Neuronal stem cell (in vitro differentiated cells): ENCODE results near the gene DACT2.

Experiments used
- DNase-seq: peaks from one replicate; pipeline ENCODE4 v3.0.0-alpha.2; 2013; ENCODE audit warnings: low spot score
- H2AFZ ChIP-seq: one replicate; pipeline ENCODE4 v1.6.1; 2013; ENCODE audit warnings: mild to moderate bottlenecking, low read length, inconsistent platforms
- H2AK5ac ChIP-seq: 2 replicates; pipeline ENCODE4 v1.6.1; 2013; ENCODE audit warnings: low read depth, mild to moderate bottlenecking, inconsistent platforms, low read length, moderate library complexity, mixed read lengths
- H2BK120ac ChIP-seq: 2 replicates; pipeline ENCODE4 v1.6.1; 2013; ENCODE audit warnings: low read depth, mild to moderate bottlenecking, inconsistent platforms, low read length, moderate library complexity, mixed read lengths
- H2BK12ac ChIP-seq: one replicate; pipeline ENCODE4 v1.6.1; 2013; ENCODE audit warnings: low read length, inconsistent platforms
- H2BK15ac ChIP-seq: 2 replicates; pipeline ENCODE4 v1.6.1; 2013; ENCODE audit warnings: mild to moderate bottlenecking, low read length, inconsistent platforms, mixed read lengths
- H2BK5ac ChIP-seq: one replicate; pipeline ENCODE4 v1.6.1; 2013; ENCODE audit warnings: inconsistent platforms, mild to moderate bottlenecking, low read length, moderate library complexity
- H3K14ac ChIP-seq: one replicate; pipeline ENCODE4 v1.6.1; 2013; ENCODE audit warnings: low read length, inconsistent platforms
- H3K18ac ChIP-seq: 2 replicates; pipeline ENCODE4 v1.6.1; 2013; ENCODE audit warnings: low read length, inconsistent platforms
- H3K23ac ChIP-seq: 2 replicates; pipeline ENCODE4 v1.6.1; 2013; ENCODE audit warnings: low read depth, mild to moderate bottlenecking, mixed read lengths, low read length, inconsistent platforms; ENCODE audit not compliant: poor library complexity
- H3K27ac ChIP-seq: replicated peaks from 3 replicates; pipeline ENCODE4 v1.5.1; 2013; ENCODE audit warnings: low read length, inconsistent platforms
- H3K27me3 ChIP-seq, 3 experiments: 2 replicates each; pipeline ENCODE4 v1.6.1; 2013; ENCODE audit warnings: low read length in 3 of 3, mild to moderate bottlenecking in 2 of 3, inconsistent platforms in 1 of 3, low read depth in 1 of 3, mixed read lengths in 1 of 3, moderate library complexity in 1 of 3; ENCODE audit not compliant: control insufficient read depth in 3 of 3, insufficient read depth in 3 of 3
- H3K36me3 ChIP-seq, 2 donors: replicated peaks in 1 of 2; 2 replicates each; pipeline ENCODE4 v1.6.1; 2013; ENCODE audit warnings: low read length in 2 of 2; ENCODE audit not compliant: control insufficient read depth in 2 of 2, insufficient read depth in 2 of 2
- H3K4ac ChIP-seq: 2 replicates; pipeline ENCODE4 v1.6.1; 2013; ENCODE audit warnings: inconsistent platforms, mild to moderate bottlenecking, low read length, moderate library complexity
- H3K4me1 ChIP-seq, 2 donors: 1 replicate in 1 of 2; 2 replicates in 1 of 2; pipeline ENCODE4 v1.6.1; 2013; ENCODE audit warnings: low read length in 2 of 2, low read depth in 1 of 2; ENCODE audit not compliant: control insufficient read depth in 2 of 2, insufficient read depth in 1 of 2
- H3K4me2 ChIP-seq: one replicate; pipeline ENCODE4 v1.6.1; 2013; ENCODE audit warnings: mild to moderate bottlenecking, low read length, inconsistent platforms; ENCODE audit not compliant: insufficient read depth, poor library complexity, severe bottlenecking
- H3K4me3 ChIP-seq, 2 donors: 2 replicates each; pipeline ENCODE4 v1.5.1; 2013; ENCODE audit warnings: low read length in 2 of 2, mild to moderate bottlenecking in 2 of 2, inconsistent platforms in 1 of 2, moderate library complexity in 1 of 2
- H3K79me1 ChIP-seq: one replicate; pipeline ENCODE4 v1.6.1; 2013; ENCODE audit warnings: low read depth, mild to moderate bottlenecking, inconsistent platforms, low read length, moderate library complexity
- H3K9ac ChIP-seq: one replicate; pipeline ENCODE4 v1.6.1; 2013; ENCODE audit warnings: mild to moderate bottlenecking, low read depth, low read length, inconsistent platforms; ENCODE audit not compliant: poor library complexity
- H3K9me3 ChIP-seq, 2 donors: replicated peaks in 1 of 2; 2 replicates each; pipeline versions ENCODE3 to v1.6.1; 2013; ENCODE audit warnings: low read length in 2 of 2, mild to moderate bottlenecking in 2 of 2, inconsistent platforms in 1 of 2, low read depth in 1 of 2, mixed read lengths in 1 of 2, moderate library complexity in 1 of 2; ENCODE audit not compliant: control insufficient read depth in 2 of 2, insufficient read depth in 1 of 2
- H4K8ac ChIP-seq: one replicate; pipeline ENCODE4 v1.6.1; 2013; ENCODE audit warnings: low read depth, mild to moderate bottlenecking, inconsistent platforms, low read length, moderate library complexity
- H4K91ac ChIP-seq: one replicate; pipeline ENCODE4 v1.6.1; 2013; ENCODE audit warnings: low read length, low read depth, mild to moderate bottlenecking, inconsistent platforms; ENCODE audit not compliant: poor library complexity
- WGBS, 2 donors: extraction: QIAGEN DNeasy Blood & Tissue Kit; methylation state at CpG; one replicate each; pipeline ENCODE4 v1.1.7; 2013; ENCODE audit warnings: missing lambda C conversion rate in 2 of 2, mixed read lengths in 1 of 2; ENCODE audit not compliant: insufficient read length in 2 of 2, insufficient replicate concordance in 1 of 2; ENCODE audit errors: extremely low coverage in 2 of 2; 5-methylcytosine and 5-hydroxymethylcytosine counted together

DACT2 gene

DNA sequence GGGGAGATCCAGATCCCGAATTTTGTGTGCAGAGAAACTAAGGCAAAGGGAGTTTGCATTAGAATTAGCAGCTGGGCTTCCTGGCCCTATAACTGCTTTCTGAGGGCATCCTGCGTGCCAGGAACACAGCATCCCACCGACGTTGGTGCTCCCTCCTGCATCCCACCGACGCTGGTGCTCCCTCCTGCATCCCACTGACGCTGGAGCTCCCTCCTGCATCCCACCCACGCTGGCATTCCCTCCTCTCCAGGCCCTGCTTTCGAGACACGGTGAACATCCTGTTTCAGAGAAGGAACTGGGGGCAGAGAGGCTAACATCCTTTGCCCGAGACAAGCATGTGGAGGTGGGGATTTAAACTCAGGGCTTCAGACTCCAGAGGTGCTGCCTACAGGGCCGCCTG, 44.4 kb downstream of the DACT2 start:
- Histone ChIP-seq H2BK5ac (no peak overlapping the region), H3K27me3 (no peaks in the 10 kb centered on the region), H3K14ac (no peak overlapping the region), H2BK12ac (no peak overlapping the region), H3K79me1 (no peaks in the 10 kb centered on the region), H3K18ac (no peak overlapping the region), H3K23ac (no peak overlapping the region), H4K91ac (no peak overlapping the region), H3K36me3 (no peaks in the 10 kb centered on the region), H3K27ac (no peak overlapping the region), H4K8ac (no peak overlapping the region), H2BK120ac (no peak overlapping the region), H3K9ac (no peak overlapping the region), H3K4me2 (no peak overlapping the region), H2AFZ (peak overlapping the region; percentile 41), H3K4me3 (no peak overlapping the region), H3K4me1 (peaks cover 13 to 14% of the 10 kb centered on the region in 2 donors), H3K4ac (no peak overlapping the region), H2BK15ac (no peak overlapping the region), H2AK5ac (no peak overlapping the region), H3K9me3 (no peaks in the 10 kb centered on the region)
- no CpG with 5 or more reads among the region's 12 CpGs for WGBS, 2 donors
- no peak for DNase-seq

DNA sequence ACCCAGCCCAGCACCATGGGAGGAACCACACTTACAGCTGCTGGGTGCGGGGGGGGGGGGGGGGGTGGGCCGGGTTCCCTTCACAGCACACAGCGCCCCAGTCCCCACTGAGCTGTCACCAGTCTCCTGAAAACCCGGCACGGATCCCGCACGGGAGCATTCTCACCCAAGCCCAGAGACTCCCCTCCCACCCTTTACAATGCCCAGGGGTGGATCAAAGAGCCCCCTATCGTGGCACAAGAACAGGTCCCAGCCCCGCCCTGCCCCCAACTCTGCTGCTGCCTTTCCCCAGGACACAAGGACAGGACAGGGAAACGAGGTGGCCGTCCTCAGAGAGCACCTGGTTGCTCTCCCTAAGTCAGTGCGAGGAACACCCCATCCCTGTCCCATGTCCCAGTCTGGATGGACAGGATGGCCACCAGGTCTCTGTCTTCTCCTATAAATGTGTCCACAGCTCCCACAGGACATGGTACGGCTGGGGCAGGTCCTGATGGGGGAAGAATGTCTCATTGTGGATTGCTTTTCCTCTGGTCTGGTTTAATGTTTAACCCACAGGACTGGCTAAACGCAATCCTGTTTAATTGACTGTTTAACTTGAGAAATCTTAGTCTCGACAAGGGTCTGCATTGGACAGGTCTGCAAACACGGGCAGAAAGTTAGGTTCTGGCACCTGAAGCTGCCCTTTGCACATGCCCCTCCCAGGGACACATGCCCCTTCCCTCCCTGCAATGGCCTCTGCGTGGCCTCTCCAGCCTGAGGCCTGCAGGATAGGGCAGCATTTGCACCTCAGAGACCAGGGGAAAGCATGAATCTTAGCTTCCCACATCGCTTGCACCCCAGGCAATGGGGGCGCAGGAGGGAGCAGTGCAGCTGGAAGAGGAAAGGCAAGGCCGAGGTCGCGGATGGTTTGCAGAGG, 45.3 kb downstream of the DACT2 start:
- Histone ChIP-seq H3K9me3 (no peaks in the 10 kb centered on the region), H3K4me2 (no peak overlapping the region), H3K9ac (no peak overlapping the region), H3K23ac (peak overlapping the region; percentile 70), H2AK5ac (no peak overlapping the region), H3K4me3 (no peak overlapping the region), H3K18ac (peak overlapping the region; percentile 24), H3K4me1 (peaks cover 13 to 14% of the 10 kb centered on the region in 2 donors), H3K14ac (no peak overlapping the region), H2BK12ac (peak overlapping the region; percentile 64), H3K36me3 (no peaks in the 10 kb centered on the region), H3K27me3 (peaks cover 0 to 2% (median 0%) of the 10 kb centered on the region in 3 experiments), H2AFZ (peak overlapping the region; percentile 7), H3K27ac (no peak overlapping the region), H2BK120ac (no peak overlapping the region), H4K8ac (no peak overlapping the region), H3K4ac (no peak overlapping the region), H2BK5ac (peak overlapping the region; percentile 49), H2BK15ac (no peak overlapping the region), H3K79me1 (no peaks in the 10 kb centered on the region), H4K91ac (no peak overlapping the region)
- no CpG with 5 or more reads among the region's 22 CpGs for WGBS, 2 donors
- no peak for DNase-seq

DNA sequence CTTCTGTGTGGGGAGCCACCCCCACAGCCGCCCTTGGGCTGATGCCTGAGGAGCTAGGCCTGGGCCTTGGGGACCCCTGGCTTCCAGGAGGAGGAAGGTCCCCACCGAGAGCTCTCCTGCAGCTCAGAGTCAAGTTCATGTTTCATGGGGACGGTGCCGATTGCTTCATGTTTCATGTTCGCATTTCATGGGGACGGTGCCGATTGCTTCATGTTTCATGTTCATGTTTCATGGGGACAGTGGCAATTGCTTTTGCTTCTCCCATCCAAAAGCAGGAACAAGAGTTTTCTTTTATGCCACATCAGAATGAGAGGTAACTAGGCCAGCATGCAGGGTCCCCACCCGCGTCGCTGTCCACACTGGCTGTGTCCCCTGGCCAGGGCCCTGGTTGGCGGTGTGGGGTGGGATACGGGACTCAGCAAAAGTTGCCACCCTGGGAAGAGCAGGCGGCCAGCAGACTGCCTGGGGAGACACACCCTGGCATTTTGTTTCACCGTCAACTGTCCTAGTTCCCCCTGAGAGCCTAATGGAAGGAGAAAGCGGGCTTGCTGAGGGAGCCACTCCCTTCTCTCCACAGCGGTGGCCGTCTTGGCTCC, 46.0 kb downstream of the DACT2 start:
- Histone ChIP-seq H4K91ac (no peak overlapping the region), H2BK5ac (no peak overlapping the region), H3K4me1 (peaks cover 13 to 14% of the 10 kb centered on the region in 2 donors), H3K9me3 (no peaks in the 10 kb centered on the region), H2AFZ (no peak overlapping the region), H2BK120ac (no peak overlapping the region), H3K4me3 (no peak overlapping the region), H2AK5ac (no peak overlapping the region), H3K4ac (no peak overlapping the region), H3K23ac (peak overlapping the region; percentile 70), H2BK15ac (no peak overlapping the region), H3K27ac (no peak overlapping the region), H3K4me2 (no peak overlapping the region), H3K18ac (peak overlapping the region; percentile 7), H3K27me3 (peaks cover 0 to 2% (median 0%) of the 10 kb centered on the region in 3 experiments), H3K79me1 (no peaks in the 10 kb centered on the region), H4K8ac (no peak overlapping the region), H2BK12ac (no peak overlapping the region), H3K36me3 (no peaks in the 10 kb centered on the region), H3K14ac (no peak overlapping the region), H3K9ac (no peak overlapping the region)
- DNase-seq: no peak
- no CpG with 5 or more reads among the region's 17 CpGs for WGBS, 2 donors
